GM12878 (cell line): Measurements from ENCODE around the gene STRN4. TPM values are rescaled to one million over a fixed set of nuclear protein-coding genes. Genes with fewer than 3 reads are reported as not detected.

Experiments
- ATAC-seq: fragments of 200-7000 bp; cut with Tn5 transposase; 3 replicates; pipeline ENCODE4 v1.9.1; 2020; ENCODE audit warnings: mild to moderate bottlenecking, moderate library complexity
- BruUV-seq: library from RNA; stranded (reverse); fragments of 400-500 nt; replicated peaks from 2 replicates; lab custom pipeline; 2021; lab: Mats Ljungman, UMichigan
- CTCF ChIA-PET: fragments of 300-600 bp; sonication (Branson Sonifier 250); formaldehyde crosslinking; extraction: SDS; loops from one replicate; lab custom pipeline; 2021; ENCODE audit warnings: inconsistent platforms; lab: Yijun Ruan, JAX
- POLR2A ChIA-PET: fragments of 350-600 bp; formaldehyde crosslinking; extraction: SDS; loops from one replicate; lab custom pipeline; 2021; ENCODE audit warnings: inconsistent platforms; lab: Charles Lee
- RAD21 ChIA-PET: fragments of 300-600 bp; sonication (Branson Sonifier 250); formaldehyde crosslinking; loops from one replicate; lab custom pipeline; 2023; ENCODE audit warnings: antibody characterized with exemption; ENCODE audit not compliant: unreplicated experiment; lab: Charles Lee
- SMC1A ChIA-PET: fragments of 300-600 bp; sonication (Branson Sonifier 250); formaldehyde crosslinking; loops from one replicate; lab custom pipeline; 2023; ENCODE audit not compliant: unreplicated experiment, uncharacterized antibody; lab: Charles Lee
- DNase-seq: peaks from one replicate; pipeline ENCODE4 v3.0.0-alpha.2; 2011; ENCODE audit warnings: low read depth, low spot score
- FAIRE-seq: peaks from 3 replicates; lab custom pipeline; 2011; peaks lifted over from hg19 to GRCh38; lab: Jason Lieb, UNC
- H2AFZ ChIP-seq: 2 replicates; pipeline ENCODE4 v1.6.0; 2011; ENCODE audit warnings: low read depth, low read length, control low read depth; ENCODE audit not compliant: control insufficient read depth
- H3K27ac ChIP-seq: 2 replicates; pipeline ENCODE4 v1.5.1; 2011; ENCODE audit warnings: control low read depth; ENCODE audit not compliant: control insufficient read depth, insufficient read depth
- H3K27me3 ChIP-seq, 2 experiments: replicated peaks in 1 of 2; 2 replicates each; pipeline versions ENCODE4 v1.6.0 to v1.6.1; 2011; ENCODE audit warnings: low read length in 1 of 2; ENCODE audit not compliant: control insufficient read depth in 2 of 2, insufficient read depth in 2 of 2
- H3K36me3 ChIP-seq, 2 experiments: 2 replicates each; pipeline ENCODE4 v1.5.1; 2011; ENCODE audit warnings: low read length in 1 of 2; ENCODE audit not compliant: control insufficient read depth in 2 of 2, insufficient read depth in 2 of 2
- H3K4me1 ChIP-seq: 2 replicates; pipeline ENCODE4 v1.6.1; 2011; ENCODE audit warnings: mild to moderate bottlenecking, low read length, moderate library complexity, mixed read lengths; ENCODE audit not compliant: control insufficient read depth, insufficient read depth
- H3K4me2 ChIP-seq: 2 replicates; pipeline ENCODE4 v1.6.0; 2011; ENCODE audit warnings: control low read depth; ENCODE audit not compliant: control insufficient read depth, insufficient read depth
- H3K4me3 ChIP-seq: fragments of 200-600 bp; sonication (generic); 2 replicates; pipeline ENCODE4 v1.5.1; 2016
- H3K79me2 ChIP-seq: 2 replicates; pipeline ENCODE4 v1.6.0; 2011; ENCODE audit warnings: low read length; ENCODE audit not compliant: control insufficient read depth, insufficient read depth
- H3K9ac ChIP-seq: 2 replicates; pipeline ENCODE4 v1.8.0; 2011; ENCODE audit warnings: low read length, control low read depth, mixed read lengths; ENCODE audit not compliant: control insufficient read depth, insufficient read depth
- H3K9me3 ChIP-seq: replicated peaks from 3 replicates; pipeline ENCODE4 v1.5.1; 2011; ENCODE audit warnings: mild to moderate bottlenecking, low read length; ENCODE audit not compliant: control insufficient read depth, insufficient read depth
- H4K20me1 ChIP-seq: 2 replicates; pipeline ENCODE4 v1.6.0; 2011; ENCODE audit not compliant: control insufficient read depth, insufficient read depth
- BRCA1 ChIP-seq: IDR thresholded peaks from 2 replicates; pipeline ENCODE4 v1.6.1; 2011; ENCODE audit warnings: low read depth, low read length, improper control_type of control experiment
- CBX5 ChIP-seq: sonication (generic); IDR thresholded peaks from 2 replicates; pipeline ENCODE4 v1.6.1; 2016; ENCODE audit warnings: low read depth, moderate library complexity, mild to moderate bottlenecking, inconsistent platforms
- CHD1 ChIP-seq: IDR thresholded peaks from 2 replicates; pipeline ENCODE4 v1.6.1; 2012; ENCODE audit warnings: low read depth, low read length, improper control_type of control experiment
- DPF2 ChIP-seq: fragments of 450-650 bp; IDR thresholded peaks from 2 replicates; pipeline ENCODE4 v1.6.1; 2017; ENCODE audit warnings: mild to moderate bottlenecking
- GABPA ChIP-seq: IDR thresholded peaks from 2 replicates; pipeline ENCODE4 v1.6.1; 2014; ENCODE audit warnings: antibody characterized with exemption, low read depth, mild to moderate bottlenecking, inconsistent platforms
- KDM1A ChIP-seq: fragments of 200-600 bp; sonication (generic); IDR thresholded peaks from 2 replicates; pipeline ENCODE4 v1.6.1; 2016; ENCODE audit warnings: borderline replicate concordance
- NR2C1 ChIP-seq: fragments of 450-650 bp; IDR thresholded peaks from 2 replicates; pipeline ENCODE4 v1.6.1; 2017; ENCODE audit warnings: antibody characterized with exemption, mild to moderate bottlenecking, moderate library complexity
- POLR2AphosphoS5 ChIP-seq: IDR thresholded peaks from 2 replicates; pipeline ENCODE4 v1.6.1; 2011; ENCODE audit warnings: mild to moderate bottlenecking, low read length, inconsistent platforms
- RELA ChIP-seq: fragments of 450-650 bp; IDR thresholded peaks from 2 replicates; pipeline ENCODE4 v1.8.0; 2014; ENCODE audit warnings: borderline replicate concordance; ENCODE audit not compliant: partially characterized antibody
- STAT3 ChIP-seq: IDR thresholded peaks from 2 replicates; pipeline ENCODE4 v1.6.1; 2011; ENCODE audit warnings: low read depth, low read length, improper control_type of control experiment
- TBL1XR1 ChIP-seq: IDR thresholded peaks from 2 replicates; pipeline ENCODE4 v1.6.1; 2012; ENCODE audit warnings: low read depth, low read length, improper control_type of control experiment
- TCF7 ChIP-seq: IDR thresholded peaks from 2 replicates; pipeline ENCODE4 v1.6.1; 2014; ENCODE audit warnings: antibody characterized with exemption, borderline replicate concordance
- whole genome bisulfite sequencing: methylation state at CpG from one replicate; pipeline ENCODE4 v1.1.6; 2016; ENCODE audit warnings: low lambda C conversion rate; ENCODE audit not compliant: insufficient replicate concordance, insufficient coverage; ENCODE audit errors: missing lambda C conversion rate; 5-methylcytosine and 5-hydroxymethylcytosine counted together
- in situ Hi-C: fragments of 300-500 bp; cut with MboI; formaldehyde crosslinking; loops from 9 replicates; pipeline ENCODE4 v1.14.3; 2018; ENCODE audit warnings: mixed read lengths
- intact Hi-C: fragments of 100-400 bp; cut with micrococcal nuclease; formaldehyde crosslinking; loops from one replicate; pipeline ENCODE4 v1.14.2; 2022; ENCODE audit not compliant: unreplicated experiment
- polyA plus RNA-seq, 11 experiments: library from polyadenylated mRNA; depleted of rRNA in 4 of 11; unstranded in 6 of 11; stranded (reverse) in 5 of 11; fragments of >200 nt; fragmentation: Nextera tagmentation in 4 of 11; fragmentation: Illumina TruSeq in 1 of 11; extraction: Ambion mirVana in 4 of 11; extraction: Trizol in 1 of 11; gene quantifications; 1 replicate in 1 of 11; 2 replicates in 10 of 11; pipeline versions ENCODE4 v1.2.1 to v1.2.3, GENCODE V29; 2011 to 2016; ENCODE audit warnings: inconsistent platforms in 2 of 11, missing spikeins in 2 of 11, low read depth in 1 of 11
- total RNA-seq, 4 experiments: library from RNA; depleted of rRNA in 3 of 4; stranded (reverse); fragments of >200 nt in 3 of 4; fragmentation: Illumina TruSeq in 1 of 4; extraction: Trizol in 1 of 4; gene quantifications; 2 replicates each; pipeline versions ENCODE4 v1.2.1 to v1.2.3, GENCODE V29; 2013 to 2021
- TF ChIP-seq, protein P1 (sequence below): fragments of 450-650 bp; IDR thresholded peaks from 2 replicates; pipeline ENCODE4 v1.6.1; 2017; ENCODE audit warnings: mild to moderate bottlenecking, low read depth, inconsistent platforms; ENCODE audit not compliant: poor library complexity, severe bottlenecking
- TF ChIP-seq, protein P2 (sequence below): IDR thresholded peaks from 2 replicates; pipeline ENCODE4 v1.6.1; 2011; ENCODE audit warnings: mild to moderate bottlenecking, low read depth, low read length, moderate library complexity; ENCODE audit not compliant: insufficient replicate concordance

Gene STRN4
- total and polyA plus RNA-seq, 10 of the 15 experiments (the other 5 are each of a cell fraction or from before 2014, with no cell fraction given) = 0.42 to 62.8 (median 22.5) TPM

DNA sequence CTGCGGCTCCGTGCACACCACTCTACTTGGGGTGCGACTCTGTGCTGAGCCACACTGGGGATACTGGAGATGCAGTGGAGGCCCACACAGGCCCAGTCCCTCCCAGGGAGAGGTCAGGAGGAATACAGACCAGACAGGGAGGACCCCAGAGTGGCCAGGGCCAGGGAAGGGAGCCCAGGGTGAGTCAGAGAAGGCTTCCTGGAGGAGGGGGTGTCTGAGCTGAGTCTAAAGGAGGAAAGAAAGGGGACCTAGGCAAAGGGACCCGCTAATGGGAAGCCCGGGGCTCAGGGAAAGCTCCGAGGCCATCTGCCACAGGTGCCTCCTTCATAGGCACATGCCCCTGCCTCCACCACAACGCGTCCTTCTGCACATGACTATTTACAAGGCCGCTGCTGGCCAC is 16.1 kb downstream of the STRN4 start:
- 94% methylated on average over 9 of the region's 9 CpGs for WGBS
- POLR2A ChIA-PET = no interaction called here
- no peak for TF ChIP-seq BRCA1
- no peak for TF ChIP-seq DPF2
- TF ChIP-seq TCF7 = no peak
- TF ChIP-seq CHD1 = no peak
- TF ChIP-seq TBL1XR1 = no peak
- H3K27ac ChIP-seq = no peak overlapping the region
- in situ Hi-C loops (no loop called here), intact Hi-C loops (no loop called here)
- H3K9ac ChIP-seq = no peak overlapping the region
- SMC1A ChIA-PET = no interaction called here
- H3K4me1 ChIP-seq = peaks cover 10% of the 10 kb centered on the region
- no peak overlapping the region for H3K4me2 ChIP-seq
- FAIRE-seq (no peak), DNase-seq (no peak), ATAC-seq (no peak)
- peaks cover 3% of the 10 kb centered on the region; the same call in 1 of the 2 replicates for H3K79me2 ChIP-seq
- no TSS peak for BruUV-seq
- no peaks in the 10 kb centered on the region for H3K27me3 ChIP-seq
- no peaks in the 10 kb centered on the region for H3K9me3 ChIP-seq
- peaks cover 50 to 77% of the 10 kb centered on the region in 2 experiments for H3K36me3 ChIP-seq
- RAD21 ChIA-PET = interaction anchor here (0.6 kb wide), 1 partner anchor 69 kb away, joined by 3 read pairs; the partner anchor contains the start of gene DACT3
- CTCF ChIA-PET = interaction anchor here (1.7 to 6.0 kb wide), 4 partner anchors 12 to 25 kb away, joined by 4 to 78 read pairs (median 22); partner anchors contain the start of gene PRKD2
- H3K4me3 ChIP-seq = no peak overlapping the region
- no peak overlapping the region for H2AFZ ChIP-seq
- no peaks in the 10 kb centered on the region; the same call in none of the 2 replicates for H4K20me1 ChIP-seq

DNA sequence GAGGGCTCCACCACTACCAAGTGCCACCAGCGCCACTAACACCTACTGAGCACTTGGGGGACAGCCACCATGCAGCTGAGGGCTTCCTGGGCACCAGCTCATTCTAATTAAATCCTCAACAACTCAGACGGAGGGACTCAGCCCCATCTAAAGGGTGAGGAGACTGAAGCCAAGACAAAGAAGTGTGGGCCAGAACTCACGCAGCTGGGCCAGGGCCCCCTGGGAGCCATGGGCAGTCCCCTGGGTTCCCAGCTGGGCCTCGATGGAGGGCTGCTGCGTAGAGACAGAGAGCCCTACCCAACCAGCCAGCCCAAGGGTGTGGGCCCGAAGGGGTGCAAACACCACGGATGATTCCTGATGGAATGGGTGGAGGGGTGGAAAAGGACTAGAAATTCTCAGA is 16.6 kb downstream of the STRN4 start:
- in situ Hi-C loops (no loop called here), intact Hi-C loops (loop anchor here (5.0 kb wide), 1 partner anchor 37 kb away; no protein-coding TSS in a partner anchor)
- FAIRE-seq = no peak
- peak; percentile 10; the same call in 2 of the 3 replicates for ATAC-seq
- H3K27ac ChIP-seq = no peak overlapping the region
- POLR2A ChIA-PET = interaction anchor here (2.0 kb wide), 1 partner anchor 11 kb away, joined by 5 read pairs; no protein-coding TSS in a partner anchor
- H3K36me3 ChIP-seq = peaks cover 50 to 81% of the 10 kb centered on the region in 2 experiments
- CTCF ChIA-PET = interaction anchor here (0.7 to 6.0 kb wide), 14 partner anchors 10 to 202 kb away, joined by 3 to 78 read pairs (median 6); partner anchors contain the start of genes DACT3 and PRKD2
- H3K4me3 ChIP-seq = no peak overlapping the region
- no TSS peak for BruUV-seq
- RAD21 ChIA-PET = interaction anchor here (1.5 to 2.2 kb wide), 2 partner anchors 15 to 68 kb away, joined by 5 to 11 read pairs; partner anchors contain the start of gene DACT3
- H3K9ac ChIP-seq = no peak overlapping the region
- DNase-seq = no peak
- H3K27me3 ChIP-seq = no peaks in the 10 kb centered on the region
- H3K4me2 ChIP-seq = no peak overlapping the region
- no peak overlapping the region for H2AFZ ChIP-seq
- H3K79me2 ChIP-seq = peaks cover 3% of the 10 kb centered on the region; the same call in 1 of the 2 replicates
- no peaks in the 10 kb centered on the region for H3K9me3 ChIP-seq
- H4K20me1 ChIP-seq = no peaks in the 10 kb centered on the region; the same call in none of the 2 replicates
- SMC1A ChIA-PET = interaction anchor here (0.6 to 2.3 kb wide), 6 partner anchors 12 to 73 kb away, joined by 3 to 21 read pairs (median 4); partner anchors contain the start of gene DACT3
- peaks cover 10% of the 10 kb centered on the region for H3K4me1 ChIP-seq
- WGBS = 63% methylated on average over 7 of the region's 7 CpGs
- TF ChIP-seq, protein P1, sequence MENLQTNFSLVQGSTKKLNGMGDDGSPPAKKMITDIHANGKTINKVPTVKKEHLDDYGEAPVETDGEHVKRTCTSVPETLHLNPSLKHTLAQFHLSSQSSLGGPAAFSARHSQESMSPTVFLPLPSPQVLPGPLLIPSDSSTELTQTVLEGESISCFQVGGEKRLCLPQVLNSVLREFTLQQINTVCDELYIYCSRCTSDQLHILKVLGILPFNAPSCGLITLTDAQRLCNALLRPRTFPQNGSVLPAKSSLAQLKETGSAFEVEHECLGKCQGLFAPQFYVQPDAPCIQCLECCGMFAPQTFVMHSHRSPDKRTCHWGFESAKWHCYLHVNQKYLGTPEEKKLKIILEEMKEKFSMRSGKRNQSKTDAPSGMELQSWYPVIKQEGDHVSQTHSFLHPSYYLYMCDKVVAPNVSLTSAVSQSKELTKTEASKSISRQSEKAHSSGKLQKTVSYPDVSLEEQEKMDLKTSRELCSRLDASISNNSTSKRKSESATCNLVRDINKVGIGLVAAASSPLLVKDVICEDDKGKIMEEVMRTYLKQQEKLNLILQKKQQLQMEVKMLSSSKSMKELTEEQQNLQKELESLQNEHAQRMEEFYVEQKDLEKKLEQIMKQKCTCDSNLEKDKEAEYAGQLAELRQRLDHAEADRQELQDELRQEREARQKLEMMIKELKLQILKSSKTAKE = no peak
- TF ChIP-seq NR2C1 (no peak), CBX5 (no peak), KDM1A (no peak), GABPA (no peak), STAT3 (no peak), RELA (no peak), POLR2AphosphoS5 (no peak)
- TF ChIP-seq, protein P2, sequence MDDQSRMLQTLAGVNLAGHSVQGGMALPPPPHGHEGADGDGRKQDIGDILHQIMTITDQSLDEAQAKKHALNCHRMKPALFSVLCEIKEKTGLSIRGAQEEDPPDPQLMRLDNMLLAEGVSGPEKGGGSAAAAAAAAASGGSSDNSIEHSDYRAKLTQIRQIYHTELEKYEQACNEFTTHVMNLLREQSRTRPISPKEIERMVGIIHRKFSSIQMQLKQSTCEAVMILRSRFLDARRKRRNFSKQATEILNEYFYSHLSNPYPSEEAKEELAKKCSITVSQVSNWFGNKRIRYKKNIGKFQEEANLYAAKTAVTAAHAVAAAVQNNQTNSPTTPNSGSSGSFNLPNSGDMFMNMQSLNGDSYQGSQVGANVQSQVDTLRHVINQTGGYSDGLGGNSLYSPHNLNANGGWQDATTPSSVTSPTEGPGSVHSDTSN = no peak
